Astrocyte of the spinal cord (primary cell): ENCODE results near the gene GRID2.

Experiments
- DNase-seq: peaks from one replicate; pipeline ENCODE4 v3.0.0; 2011; ENCODE audit warnings: low read depth, low spot score
- H3K4me3 ChIP-seq: 2 replicates; pipeline ENCODE4 v1.5.1; 2011; ENCODE audit warnings: low read depth, mild to moderate bottlenecking, low read length, moderate library complexity
- in situ Hi-C: cut with HindIII; loops from 2 replicates; pipeline ENCODE4 v1.10.0; 2017; ENCODE audit warnings: low sequenced_read_pairs
- TF ChIP-seq, protein P1 (sequence below): IDR thresholded peaks from 2 replicates; pipeline ENCODE4 v1.5.1; 2012; ENCODE audit warnings: low read depth, mild to moderate bottlenecking, low read length, inconsistent platforms

The GRID2 gene

GRCh38 chr4:92812652-92813051 is 508.9 kb downstream of the GRID2 start:
- DNase-seq = no peak
- in situ Hi-C loops = no loop called here
- TF ChIP-seq, protein P1, sequence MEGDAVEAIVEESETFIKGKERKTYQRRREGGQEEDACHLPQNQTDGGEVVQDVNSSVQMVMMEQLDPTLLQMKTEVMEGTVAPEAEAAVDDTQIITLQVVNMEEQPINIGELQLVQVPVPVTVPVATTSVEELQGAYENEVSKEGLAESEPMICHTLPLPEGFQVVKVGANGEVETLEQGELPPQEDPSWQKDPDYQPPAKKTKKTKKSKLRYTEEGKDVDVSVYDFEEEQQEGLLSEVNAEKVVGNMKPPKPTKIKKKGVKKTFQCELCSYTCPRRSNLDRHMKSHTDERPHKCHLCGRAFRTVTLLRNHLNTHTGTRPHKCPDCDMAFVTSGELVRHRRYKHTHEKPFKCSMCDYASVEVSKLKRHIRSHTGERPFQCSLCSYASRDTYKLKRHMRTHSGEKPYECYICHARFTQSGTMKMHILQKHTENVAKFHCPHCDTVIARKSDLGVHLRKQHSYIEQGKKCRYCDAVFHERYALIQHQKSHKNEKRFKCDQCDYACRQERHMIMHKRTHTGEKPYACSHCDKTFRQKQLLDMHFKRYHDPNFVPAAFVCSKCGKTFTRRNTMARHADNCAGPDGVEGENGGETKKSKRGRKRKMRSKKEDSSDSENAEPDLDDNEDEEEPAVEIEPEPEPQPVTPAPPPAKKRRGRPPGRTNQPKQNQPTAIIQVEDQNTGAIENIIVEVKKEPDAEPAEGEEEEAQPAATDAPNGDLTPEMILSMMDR = no peak
- H3K4me3 ChIP-seq = no peak overlapping the region

DNA sequence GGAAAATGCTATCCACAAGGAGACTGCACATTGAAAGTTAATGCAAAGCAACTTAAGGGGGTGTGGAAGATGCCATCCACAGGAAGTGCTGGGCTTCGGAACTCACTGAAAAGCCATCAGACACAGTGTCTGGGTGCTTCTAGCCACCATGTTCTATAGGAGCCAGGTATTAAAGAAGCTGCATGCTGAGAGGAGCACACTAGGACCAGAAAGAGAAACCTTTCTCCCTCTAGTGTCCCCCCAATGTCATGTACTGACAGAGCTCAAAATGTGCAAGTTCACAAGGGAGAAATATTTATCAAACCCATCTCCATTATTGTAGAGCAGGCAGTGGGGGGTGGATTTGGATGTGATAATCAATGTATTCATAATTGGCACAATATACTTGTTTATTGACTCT is 510.9 kb downstream of the GRID2 start:
- TF ChIP-seq, protein P1 = no peak
- DNase-seq = no peak
- no peak overlapping the region for H3K4me3 ChIP-seq
- in situ Hi-C loops = no loop called here

DNA sequence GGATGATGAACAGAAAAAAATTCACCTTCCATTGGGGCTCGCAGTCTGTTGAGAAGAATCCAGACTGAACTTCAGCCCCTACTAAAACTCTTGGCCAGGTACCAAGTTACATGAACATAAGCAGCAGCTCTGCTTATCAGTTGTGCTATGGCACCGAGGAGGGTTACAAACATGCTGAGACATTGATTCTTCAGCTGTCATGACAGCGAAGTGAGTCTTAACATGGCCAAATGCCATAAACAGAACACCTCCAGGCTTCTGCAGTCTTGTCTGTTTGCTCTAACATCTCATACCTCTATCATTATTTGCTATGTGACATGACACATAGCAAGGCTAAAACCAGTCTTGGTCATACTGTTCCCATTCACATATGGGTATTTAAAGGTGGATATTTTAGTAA is 521.5 kb downstream of the GRID2 start:
- no peak for DNase-seq
- no peak overlapping the region for H3K4me3 ChIP-seq
- TF ChIP-seq, protein P1 = no peak
- in situ Hi-C loops = no loop called here

- in situ Hi-C loops = no loop called here
- DNase-seq = no peak
- TF ChIP-seq, protein P1 = no peak
- H3K4me3 ChIP-seq = no peak overlapping the region
These were observed 522.0 kb downstream of the GRID2 start for GRCh38 chr4:92825791-92826190.

DNA sequence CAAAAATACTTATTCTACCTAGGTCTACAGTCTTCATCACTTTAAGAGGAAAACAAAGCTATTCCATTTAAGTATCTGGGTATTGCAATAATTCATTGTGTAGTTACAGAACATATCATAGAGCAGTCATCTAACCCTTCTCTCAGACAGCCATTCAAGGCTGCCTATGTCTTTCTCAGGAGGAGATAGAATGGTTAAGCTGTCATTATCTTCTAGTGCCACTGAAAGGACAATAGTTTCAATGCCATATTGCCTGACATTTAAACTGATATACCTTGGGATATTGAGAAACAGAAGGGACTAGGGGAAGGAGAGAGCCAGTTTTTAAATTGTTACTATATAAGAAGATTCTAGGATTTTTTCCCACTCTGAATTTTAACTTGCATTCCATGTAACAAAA is 527.0 kb downstream of the GRID2 start:
- no peak for DNase-seq
- in situ Hi-C loops = no loop called here
- TF ChIP-seq, protein P1 = no peak
- no peak overlapping the region for H3K4me3 ChIP-seq

- DNase-seq = no peak
- no peak overlapping the region for H3K4me3 ChIP-seq
- in situ Hi-C loops = no loop called here
- TF ChIP-seq, protein P1 = no peak
These were observed 537.1 kb downstream of the GRID2 start for GRCh38 chr4:92840880-92841279.

DNA sequence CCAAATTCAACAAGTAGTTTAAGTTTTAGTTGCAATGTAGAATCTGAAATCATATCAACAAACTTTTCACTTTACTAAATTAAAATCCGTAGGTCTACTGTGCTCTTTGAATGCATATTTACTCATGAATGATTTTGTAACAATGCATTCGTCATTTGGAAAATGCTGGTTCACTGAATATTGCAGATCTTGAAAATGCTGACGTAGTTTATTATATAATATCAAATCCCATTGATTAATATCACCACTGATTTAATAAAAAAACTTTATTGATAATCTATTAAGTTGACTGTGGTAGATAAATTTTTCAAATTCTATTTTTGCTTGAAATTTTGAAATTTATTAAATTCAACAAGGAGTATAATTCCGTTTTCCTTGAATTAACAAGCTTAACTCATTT is 540.0 kb downstream of the GRID2 start:
- in situ Hi-C loops = no loop called here

More for the DNA sequence above, 540.0 kb downstream of the GRID2 start:
- H3K4me3 ChIP-seq = no peak overlapping the region
- TF ChIP-seq, protein P1 = no peak
- DNase-seq = no peak
